ENCODE measurements around the gene FAM13B.

DNA sequence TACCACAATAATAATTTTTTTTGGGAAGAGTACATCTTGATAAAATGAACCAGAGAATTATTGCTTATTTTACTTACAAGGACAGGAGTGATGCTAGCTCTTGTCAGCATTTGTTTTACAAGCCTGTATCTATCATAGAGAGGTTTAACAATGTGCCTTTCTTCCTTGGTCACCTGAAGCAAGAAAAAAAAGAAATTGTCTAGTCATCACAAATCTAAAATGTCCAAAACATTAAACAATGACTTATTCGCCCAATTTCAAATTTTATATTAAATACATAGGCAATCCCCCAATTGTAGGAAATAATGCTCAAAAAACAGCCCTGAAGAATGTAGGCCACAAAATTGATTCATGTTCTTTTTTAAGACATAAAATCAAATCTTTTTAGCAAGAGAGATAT is 87.1 kb downstream of the FAM13B start:
- TF ChIP-seq CTCF (IDR thresholded peaks at IDR 0.05) = no peak
- TF ChIP-seq EP300 (IDR thresholded peaks at IDR 0.05) = no peak

Measured in sigmoid colon (tissue), 4 donors.